Activated CD4-positive, CD25-positive, alpha-beta regulatory T cell treated with anti-CD3 and anti-CD28 coated beads, Interleukin-2, amount 50 U/mL, for 72 hours (primary cell): ENCODE data around the gene MAPK11.

ENCODE experiments used
- DNase-seq: peaks from one replicate; pipeline ENCODE4 v3.0.0; 2021

MAPK11 gene

GRCh38 chr22:50221410-50222300 is 48.5 kb downstream of the MAPK11 start:
- no peak for DNase-seq

GRCh38 chr22:50220603-50221409 is 49.4 kb downstream of the MAPK11 start:
- DNase-seq, result no peak

DNA sequence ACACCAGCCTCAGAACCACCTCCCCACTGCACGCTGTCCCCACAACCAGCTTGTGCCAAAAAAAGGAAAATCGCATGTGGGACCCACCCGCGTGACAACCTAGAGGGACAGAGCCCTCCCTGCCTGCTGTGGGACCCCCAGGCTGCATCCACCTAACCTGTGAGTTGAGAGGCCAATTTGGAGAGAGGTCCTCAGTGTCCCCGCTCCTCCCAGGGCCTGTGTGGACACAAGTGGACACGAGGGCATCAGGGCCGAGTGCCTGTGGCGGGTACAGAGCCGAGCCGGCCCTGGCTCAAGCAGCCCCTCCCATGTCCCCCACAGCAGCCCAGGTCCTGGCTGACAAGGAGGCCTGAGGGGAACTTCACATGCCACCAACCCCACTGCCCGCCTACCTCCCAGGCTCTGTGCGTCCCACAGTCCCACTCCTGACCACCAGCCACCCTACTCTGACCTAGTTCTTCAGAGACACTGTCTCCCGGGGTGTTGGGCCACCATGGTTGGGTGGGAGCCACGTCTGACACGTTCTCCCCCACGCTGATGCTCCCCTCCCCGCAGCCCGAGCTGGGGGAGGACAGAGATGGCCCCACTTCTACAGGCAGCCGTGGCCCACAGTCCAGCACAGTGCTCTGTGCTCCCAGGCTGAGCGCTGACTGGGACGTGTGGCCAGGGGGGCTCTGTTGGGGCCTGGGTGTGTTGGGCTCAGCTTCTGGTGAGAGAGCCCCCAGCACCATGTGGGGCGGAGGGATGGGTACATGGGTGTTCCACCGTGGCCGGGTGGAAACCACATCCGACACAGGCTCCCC is 50.2 kb downstream of the MAPK11 start:
- no peak for DNase-seq

DNA sequence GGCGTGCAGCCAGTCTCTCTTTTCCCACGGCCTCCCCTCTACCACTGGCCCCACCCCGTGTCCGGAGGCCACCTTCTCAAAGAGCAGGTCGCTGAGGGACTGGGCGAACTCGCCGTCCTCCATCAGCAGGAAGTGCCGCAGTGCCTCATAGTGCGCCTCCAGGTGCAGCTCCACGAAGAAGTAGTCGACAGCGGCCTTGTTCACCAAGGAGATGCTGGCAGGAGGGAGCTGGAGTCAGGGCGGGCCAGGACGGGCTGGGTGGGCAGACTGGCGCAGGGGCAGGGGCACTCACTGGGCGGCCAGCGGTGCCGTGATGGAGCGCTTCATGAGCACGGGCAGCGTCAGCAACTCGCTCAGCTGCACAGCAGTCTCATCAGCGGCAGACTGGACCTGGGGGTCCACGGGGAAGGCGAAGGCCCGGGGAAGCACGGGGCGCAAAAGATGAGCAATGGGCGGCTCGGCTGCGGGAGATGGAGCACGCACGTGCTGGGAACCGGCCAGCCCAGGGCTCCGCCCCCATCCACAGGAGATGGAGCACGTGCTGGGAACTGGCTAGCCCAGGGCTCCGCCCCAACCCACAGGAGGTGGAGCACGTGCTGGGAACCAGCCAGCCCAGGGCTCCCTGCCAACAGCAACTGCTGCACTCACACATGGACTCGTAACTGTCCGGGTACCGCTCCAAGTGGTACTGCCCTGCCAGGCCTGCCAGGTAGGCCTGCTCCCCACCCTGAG is 51.0 kb downstream of the MAPK11 start:
- DNase-seq, result no peak

- DNase-seq, result no peak
Observed at GRCh38 chr22:50218153-50218995, 51.8 kb downstream of the MAPK11 start.

DNA sequence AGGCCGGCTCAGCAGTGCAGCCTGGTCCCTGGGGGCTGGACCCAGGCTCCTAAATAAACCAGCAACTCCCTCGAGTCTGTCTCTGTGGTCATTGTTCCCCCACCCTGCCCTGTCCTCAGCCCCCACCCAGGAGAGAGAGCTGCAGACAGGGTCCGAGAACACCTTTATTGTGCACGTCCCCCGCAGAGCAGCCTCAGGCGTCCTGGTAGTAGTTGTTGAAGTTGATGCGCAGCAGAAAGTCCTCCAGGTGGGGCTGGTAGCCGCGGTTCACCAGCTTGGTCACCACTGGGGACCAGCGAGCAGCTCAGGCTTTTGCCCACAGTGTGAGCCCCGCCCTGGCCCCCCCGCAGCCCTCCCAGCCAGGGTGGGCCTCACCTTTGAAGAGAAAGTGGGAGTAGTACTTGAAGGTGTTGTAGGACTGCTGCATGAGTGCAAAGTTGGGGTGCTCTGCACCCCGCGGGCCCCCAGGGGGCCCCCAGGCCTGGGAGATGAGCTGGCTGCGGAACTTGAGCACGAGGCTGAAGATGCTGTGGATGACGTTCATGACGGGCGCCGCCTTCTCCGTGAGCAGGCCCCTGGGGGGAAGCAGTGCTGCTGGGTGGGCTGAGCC is 52.5 kb downstream of the MAPK11 start:
- DNase-seq, result no peak

DNA sequence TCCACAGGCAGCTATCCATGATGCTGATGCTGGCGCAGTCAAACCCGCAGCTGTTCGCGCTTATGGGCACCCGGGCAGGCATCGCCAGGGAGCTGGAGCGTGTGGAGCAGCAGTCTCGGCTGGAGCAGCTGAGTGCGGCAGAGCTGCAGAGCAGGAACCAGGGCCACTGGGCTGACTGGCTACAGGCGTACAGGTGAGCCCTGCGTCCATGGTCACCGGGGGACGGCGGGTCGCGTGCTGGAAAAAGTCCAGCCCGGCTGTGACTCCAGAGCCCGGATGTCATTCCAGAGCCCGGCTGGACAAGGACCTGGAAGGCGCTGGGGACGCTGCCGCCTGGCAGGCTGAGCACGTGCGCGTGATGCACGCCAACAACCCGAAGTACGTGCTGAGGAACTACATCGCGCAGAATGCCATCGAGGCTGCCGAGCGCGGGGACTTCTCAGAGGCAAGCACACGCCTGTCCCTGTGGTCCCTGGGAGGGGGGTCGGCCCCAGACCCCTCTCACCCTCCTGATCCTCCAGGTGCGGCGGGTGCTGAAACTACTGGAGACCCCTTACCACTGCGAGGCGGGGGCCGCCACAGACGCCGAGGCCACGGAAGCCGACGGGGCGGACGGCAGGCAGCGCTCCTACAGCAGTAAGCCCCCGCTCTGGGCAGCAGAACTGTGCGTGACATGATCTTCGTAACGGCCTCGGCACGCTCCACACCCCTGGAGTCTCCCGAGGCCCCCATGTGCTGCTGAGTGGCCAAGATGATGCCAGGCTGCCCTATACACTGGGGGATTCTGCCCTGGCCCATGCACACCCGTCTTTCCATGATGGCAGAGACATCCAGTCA is 53.3 kb downstream of the MAPK11 start:
- DNase-seq, result no peak

DNA sequence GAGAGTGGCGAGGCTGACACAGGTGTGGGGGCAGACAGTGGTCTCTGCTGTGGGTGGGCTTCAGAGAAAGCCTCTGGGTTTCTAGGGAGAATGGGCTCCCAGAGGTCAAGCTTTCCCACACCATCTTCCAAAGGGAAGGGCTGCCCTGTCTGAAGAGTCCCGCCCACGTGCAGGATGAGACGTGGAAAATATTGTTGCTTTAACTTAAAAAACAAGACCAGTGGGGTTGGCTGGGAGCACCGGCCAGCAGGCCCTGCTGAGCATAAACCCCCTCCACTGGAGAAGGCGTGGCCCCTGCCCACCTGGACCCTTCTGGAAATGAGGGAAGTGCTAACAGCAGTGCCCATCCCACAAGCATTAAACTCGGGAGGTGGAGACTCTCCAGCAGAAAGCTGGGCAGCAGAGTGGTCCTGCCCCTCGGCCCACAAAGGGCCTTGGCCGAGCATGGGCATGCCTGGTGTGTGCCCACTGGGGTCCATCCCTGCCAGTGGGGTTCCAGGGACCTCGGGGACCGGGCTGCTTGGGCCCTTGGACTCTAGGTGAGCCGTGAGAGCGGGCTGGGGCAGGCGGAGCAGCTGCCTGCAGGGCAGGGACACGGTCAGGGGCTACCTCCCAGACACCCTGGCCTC is 54.0 kb downstream of the MAPK11 start:
- no peak for DNase-seq

- no peak for DNase-seq
Observed at GRCh38 chr22:50215297-50216054, 54.7 kb downstream of the MAPK11 start.
